Measurements from ENCODE around the gene VPS8. TPM values are rescaled to one million over a fixed set of nuclear protein-coding genes. Genes with fewer than 3 reads are reported as not detected.

VPS8 gene, protein sequence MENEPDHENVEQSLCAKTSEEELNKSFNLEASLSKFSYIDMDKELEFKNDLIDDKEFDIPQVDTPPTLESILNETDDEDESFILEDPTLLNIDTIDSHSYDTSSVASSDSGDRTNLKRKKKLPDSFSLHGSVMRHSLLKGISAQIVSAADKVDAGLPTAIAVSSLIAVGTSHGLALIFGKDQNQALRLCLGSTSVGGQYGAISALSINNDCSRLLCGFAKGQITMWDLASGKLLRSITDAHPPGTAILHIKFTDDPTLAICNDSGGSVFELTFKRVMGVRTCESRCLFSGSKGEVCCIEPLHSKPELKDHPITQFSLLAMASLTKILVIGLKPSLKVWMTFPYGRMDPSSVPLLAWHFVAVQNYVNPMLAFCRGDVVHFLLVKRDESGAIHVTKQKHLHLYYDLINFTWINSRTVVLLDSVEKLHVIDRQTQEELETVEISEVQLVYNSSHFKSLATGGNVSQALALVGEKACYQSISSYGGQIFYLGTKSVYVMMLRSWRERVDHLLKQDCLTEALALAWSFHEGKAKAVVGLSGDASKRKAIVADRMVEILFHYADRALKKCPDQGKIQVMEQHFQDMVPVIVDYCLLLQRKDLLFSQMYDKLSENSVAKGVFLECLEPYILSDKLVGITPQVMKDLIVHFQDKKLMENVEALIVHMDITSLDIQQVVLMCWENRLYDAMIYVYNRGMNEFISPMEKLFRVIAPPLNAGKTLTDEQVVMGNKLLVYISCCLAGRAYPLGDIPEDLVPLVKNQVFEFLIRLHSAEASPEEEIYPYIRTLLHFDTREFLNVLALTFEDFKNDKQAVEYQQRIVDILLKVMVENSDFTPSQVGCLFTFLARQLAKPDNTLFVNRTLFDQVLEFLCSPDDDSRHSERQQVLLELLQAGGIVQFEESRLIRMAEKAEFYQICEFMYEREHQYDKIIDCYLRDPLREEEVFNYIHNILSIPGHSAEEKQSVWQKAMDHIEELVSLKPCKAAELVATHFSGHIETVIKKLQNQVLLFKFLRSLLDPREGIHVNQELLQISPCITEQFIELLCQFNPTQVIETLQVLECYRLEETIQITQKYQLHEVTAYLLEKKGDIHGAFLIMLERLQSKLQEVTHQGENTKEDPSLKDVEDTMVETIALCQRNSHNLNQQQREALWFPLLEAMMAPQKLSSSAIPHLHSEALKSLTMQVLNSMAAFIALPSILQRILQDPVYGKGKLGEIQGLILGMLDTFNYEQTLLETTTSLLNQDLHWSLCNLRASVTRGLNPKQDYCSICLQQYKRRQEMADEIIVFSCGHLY (N-terminal part only)
- 23.1 and 25.1 TPM in 2 replicates for total RNA-seq (2014; rRNA removed; shearing (Covaris generic))
- 14.1 and 21.2 TPM in 2 replicates for polyA plus RNA-seq (2014; cell fraction: nucleus; rRNA removed)

DNA sequence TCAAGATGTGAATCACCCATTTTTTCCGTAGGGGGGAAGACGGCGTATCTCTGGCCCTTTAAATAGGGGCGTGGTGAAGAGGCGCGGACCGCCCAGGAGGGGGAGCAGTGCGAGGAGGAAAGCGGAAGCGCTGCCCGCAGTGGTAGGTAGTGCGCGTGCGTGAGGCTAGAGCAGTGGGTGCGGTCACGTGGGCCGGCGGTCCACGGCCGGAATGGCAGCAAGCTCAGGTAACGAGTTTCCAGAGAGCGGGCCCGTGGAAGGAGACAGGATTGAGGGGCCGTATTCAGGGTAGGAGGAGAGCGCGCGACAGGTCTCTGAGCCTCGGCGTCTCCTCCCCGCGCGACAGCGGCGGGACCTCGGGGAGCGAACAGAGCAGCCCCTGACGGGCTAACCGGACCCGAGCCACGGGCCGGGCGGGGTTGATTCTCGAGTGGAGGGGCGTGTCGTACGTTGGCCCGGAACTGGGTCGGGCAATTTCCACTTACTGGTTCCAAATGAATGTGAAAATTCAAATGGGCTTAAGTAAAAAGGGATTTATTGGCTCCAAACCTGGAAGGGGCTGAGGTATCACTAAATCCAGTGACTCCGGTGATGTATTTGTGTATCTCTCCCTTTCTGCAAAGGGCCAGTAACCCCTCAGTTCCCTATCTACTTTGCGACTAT lies at the start of gene VPS8:
Gene VPS8 (plus strand): TSS at position 168 of the 663 bp plus-strand sequence. CDS start 12,467 bp downstream, outside the sequence.
- DNase-seq (ENCODE audit: extremely low read depth, low read depth): peak; percentile 90

DNA sequence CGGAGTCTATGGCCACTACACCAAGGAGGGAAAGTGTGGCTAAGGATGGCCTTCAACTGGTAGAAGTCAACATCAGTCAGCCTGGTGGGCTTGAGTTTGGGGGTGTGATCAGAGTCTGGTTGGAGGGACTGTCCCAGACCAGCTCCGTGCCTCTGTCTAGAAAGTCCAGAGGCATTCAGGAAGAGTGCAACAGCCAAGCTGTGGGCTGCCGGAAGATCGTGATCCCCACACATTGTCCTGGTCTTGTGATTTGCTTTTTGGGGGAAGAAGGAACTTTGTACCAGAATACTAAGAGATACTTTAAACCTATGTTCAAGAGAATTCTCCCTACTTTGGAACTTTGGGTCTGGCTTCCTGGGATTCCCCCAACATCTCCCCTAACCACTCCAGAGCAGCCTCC lies 47.8 kb upstream of the VPS8 start:
- DNase-seq (ENCODE audit: extremely low read depth, low read depth): no peak

DNA sequence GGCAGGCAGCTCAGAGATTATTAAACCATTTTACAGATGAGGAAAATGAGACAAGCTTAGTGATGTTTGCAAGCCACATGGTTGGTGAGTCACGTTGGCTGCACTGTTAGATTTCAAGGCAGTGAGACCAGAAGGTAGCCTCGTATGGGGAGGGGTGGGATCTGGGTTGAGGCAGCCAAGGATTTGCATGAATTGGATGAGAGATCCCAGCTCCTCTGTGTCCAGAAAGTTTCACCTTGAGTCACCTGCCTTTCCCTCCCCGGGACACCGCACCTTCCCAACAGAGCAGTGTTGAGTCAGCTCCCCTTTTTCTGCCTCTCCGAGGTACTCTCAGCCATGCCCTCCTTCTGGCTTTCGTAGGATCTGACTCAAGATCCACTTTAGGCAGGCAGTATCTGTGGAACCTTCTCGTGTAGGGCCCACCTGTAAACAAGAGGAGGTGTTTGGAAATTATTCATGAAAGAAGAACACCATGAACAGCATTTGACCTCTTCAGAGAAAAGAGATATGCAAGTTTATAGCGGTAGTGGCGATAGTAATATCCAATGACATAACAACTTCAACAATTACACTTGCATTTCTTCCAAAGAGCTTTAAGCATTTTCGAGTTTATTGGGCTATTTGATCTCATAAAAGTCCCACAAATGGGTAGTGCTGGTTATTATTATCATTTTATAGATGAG lies 46.8 kb upstream of the VPS8 start:
- no peak for DNase-seq (ENCODE audit: extremely low read depth, low read depth)

DNA sequence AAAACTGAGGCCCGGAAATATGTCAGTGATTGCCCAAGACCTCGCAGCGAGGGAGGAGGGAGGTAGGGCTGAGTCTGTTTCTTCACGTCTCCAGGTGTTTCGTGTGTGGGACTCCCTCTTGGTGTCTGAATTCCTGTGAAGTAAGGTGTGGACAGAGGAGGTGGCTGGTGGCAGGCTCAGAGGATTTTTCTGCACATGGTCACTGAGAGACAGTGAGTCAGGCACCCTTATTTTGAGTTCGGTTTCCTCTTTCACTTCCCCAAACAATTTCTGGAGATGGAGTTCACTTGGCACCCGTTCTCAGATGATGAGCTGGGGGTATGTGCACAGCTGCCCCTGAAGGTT lies 46.3 kb upstream of the VPS8 start:
- no peak for DNase-seq (ENCODE audit: extremely low read depth, low read depth)

DNA sequence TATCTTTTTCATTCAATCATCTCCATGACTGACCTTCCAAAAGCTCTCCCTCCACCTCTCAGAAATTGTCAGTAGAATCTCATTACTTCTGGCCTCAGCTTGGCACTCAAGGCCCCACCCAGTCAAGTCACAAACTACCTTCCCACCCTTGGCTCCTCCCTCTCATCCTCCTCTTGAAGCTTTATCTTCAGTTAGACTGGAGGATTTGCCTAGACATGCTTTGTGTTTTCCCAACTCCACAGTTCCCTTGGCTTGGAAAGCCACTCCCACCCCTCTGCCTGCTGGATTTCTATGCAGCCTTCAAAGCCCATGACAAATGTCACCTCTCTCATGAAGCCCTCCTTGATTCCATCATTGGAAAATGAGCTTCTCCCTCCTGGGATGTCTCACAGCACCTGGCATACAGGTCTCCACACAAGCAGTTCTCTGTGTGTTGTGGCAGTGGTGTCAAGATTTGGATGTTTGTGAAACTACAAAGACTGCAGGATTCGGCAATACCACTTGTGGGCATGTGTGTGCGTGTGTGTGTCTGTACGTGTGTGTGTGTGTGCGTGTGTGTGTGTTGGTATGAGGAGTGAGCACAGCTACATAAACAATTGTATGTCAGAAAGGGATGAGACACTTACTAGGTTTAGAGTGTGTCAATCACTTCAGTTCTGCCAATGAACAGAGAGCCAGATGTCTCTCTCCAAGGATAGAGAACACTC lies 45.3 kb upstream of the VPS8 start:
- peak; percentile 67 for DNase-seq (ENCODE audit: extremely low read depth, low read depth)

DNA sequence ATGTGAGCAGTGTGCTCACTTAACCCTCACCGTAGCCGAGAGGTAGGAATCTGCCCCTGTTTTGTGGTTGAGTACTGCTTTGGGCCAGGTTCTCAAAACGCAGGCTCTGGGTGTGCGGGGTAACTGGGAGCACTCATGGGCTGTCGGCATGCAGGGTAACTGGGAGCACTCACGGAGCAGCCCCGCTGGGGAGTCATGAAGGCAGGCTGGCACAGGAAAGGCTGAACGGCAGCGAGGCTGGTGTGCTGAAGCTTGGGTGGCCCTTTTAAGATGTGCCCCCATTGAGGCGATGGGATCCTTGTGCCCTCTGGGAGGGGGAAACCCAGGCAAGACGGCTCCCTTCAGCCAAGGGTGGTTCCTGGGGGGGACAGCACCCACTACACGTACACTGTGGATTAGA lies 44.6 kb upstream of the VPS8 start:
- no peak for DNase-seq (ENCODE audit: extremely low read depth, low read depth)

DNA sequence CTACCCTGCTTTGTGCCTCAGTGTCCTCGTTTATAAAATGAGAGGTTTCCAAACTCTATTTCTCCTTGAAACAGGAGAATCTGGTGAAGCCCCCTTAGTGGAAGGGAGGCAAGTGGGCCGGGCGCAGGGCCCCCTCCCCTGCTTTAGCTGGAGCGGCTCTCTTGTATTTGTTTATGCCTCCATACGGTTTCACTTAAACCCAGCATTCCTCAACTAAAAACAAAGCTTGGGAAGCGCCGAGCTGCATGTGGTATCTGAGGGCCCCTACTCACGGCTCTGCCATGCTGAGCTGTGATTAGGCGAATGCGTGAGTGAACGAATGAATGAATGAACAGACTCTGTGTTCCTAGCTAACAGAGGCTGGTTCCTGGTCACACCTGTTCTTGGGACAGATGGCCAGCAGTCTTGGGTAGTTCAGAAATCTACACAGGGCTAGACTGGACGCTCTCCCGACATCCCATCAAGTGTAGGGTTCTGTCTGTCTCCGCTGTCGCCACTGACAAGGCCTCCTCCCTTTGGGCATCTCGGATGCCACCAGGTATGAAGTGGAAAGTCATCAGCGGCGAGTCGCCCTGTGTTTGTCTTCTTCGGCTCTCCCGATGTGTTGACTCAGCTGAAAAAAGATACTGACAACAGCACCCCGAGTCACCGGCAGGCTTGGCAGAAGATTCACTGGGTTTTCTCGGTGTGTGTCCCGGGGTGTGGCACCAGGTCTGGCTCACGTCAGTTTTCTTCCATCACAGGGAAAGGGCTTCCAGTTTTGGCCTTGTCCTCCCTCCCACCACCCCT lies 42.4 kb upstream of the VPS8 start:
- DNase-seq (ENCODE audit: extremely low read depth, low read depth): no peak

DNA sequence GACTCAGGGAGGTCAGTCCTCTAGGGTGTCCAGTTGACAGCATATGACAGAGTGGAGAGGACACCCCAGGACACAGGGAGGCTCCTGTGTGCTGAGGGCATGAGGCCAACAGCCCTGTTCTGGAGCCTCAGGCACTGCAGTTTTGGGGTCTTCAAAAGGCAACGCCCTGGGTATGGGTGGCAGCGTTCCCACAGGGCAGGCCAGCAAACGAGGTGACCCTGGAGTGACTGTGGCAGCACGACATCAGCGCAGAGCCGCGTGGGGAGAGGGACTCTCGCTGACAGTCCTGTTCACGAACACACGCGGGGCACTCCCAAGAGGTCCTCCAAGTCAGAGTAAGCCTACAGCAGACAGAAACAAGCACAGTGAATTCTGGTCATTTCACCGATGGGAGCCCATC lies 41.4 kb upstream of the VPS8 start:
- DNase-seq (ENCODE audit: extremely low read depth, low read depth): no peak

DNA sequence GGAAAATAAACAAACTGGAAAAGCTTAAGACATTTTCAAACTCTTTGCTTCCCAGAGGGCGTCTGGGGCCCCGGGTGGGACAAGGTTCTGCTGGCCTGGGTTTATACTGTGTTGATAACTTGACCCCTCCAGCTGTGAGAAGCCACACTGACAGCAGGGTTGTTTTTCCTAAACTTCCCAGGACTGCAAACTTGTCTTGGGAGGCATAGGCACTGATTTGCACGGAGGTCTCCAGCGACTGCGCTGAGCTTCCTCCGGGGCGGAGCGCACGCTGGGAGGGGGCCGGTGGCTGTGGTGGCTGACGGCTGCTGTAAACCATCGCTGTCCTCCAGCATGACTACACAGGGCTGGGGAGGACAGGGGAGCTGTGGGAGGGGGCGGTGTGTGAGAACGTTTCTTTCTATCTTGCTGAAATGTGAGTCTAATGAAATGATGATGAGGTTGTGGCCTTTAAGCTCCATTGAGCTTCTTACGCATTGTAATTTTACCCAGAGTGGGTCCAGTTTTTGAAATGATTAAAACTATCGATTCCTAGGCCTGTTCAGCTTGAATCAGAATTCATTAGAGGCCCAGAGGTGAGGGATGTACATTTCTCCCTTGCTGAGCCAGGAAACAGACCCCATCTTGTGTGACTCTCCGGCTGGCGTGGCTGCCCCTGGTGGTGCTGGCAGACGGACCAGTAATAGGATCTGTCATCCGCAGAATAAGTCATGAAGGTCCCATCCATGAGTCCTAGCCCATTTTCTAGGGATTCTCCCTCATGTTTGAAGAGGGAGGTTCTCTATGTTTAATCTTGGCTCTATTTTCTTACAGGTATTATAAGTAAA lies 40.5 kb upstream of the VPS8 start:
- no peak for DNase-seq (ENCODE audit: extremely low read depth, low read depth)

DNA sequence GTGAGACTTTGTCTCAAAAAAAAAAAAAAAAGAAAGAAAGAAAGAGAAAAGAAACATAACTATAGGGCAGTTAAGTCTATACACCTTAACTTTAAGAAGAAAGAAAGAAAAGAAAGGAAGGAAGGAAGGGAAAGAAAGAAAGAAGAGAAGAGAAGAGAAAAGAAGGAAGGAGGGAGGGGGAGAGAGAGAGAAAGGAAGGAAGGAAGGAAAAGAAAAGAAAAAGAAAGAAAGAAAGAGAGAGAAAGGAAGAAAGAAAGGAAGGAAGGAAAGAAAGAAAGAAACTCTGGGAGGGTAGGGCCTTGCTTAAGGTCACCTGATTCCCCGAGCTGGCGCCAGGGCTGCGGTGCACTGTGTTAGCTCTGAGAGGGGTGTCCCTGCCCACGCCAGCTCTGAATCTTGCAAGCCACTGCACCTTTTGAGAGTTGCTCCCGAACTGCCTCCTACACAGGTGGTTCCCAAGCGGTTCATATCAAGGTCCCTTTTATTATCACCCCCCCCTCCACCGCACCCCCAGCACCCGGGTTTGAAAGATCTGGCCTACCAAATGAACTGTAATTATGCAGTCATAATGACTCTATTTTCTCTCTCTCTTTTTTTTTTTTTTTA lies 39.2 kb upstream of the VPS8 start:
- no peak for DNase-seq (ENCODE audit: extremely low read depth, low read depth)

DNA sequence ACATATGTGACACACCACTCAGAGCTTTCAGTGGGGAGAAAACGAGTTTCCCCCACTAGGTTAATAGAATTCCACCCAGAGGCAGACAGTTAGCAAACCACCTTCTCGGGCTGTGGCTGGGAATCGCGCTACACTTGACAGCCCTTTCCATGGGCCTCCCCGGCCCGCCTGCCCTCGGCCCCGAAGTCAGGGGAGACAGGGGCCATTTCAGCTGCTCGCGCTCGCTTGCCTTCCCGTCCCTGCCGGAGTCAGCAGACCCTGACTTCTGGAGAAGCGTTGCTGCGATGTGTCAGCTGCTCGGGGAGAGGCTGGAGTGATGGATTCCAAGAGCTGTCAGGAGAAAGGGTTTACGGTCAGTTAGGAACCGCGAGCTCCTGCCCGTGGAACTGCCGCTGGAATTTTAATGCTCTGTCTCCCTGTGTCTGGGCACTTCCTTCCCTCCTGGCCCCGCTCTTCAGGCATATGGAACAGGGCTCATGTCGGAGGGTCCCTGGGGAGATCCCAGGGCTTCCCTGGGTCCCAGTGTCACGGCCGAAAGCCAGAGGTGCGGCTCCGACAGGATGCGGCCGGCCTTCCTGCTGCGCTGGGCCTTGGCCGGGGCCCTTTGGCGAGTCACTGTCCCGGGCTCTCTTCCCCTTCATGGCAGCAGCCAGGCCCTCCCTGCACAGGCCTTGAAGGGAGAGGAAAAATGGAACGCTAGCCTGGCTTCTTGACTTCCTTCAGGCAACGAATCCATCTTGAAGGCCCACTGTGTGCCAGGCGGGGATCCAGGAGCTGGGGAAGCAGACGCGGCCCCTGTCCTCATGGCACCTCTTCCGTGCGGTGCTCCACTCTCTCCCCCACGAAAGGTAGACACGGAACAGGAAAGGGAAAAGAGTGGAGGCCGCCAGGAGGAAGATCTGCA lies 38.4 kb upstream of the VPS8 start:
- DNase-seq (ENCODE audit: extremely low read depth, low read depth): no peak

DNA sequence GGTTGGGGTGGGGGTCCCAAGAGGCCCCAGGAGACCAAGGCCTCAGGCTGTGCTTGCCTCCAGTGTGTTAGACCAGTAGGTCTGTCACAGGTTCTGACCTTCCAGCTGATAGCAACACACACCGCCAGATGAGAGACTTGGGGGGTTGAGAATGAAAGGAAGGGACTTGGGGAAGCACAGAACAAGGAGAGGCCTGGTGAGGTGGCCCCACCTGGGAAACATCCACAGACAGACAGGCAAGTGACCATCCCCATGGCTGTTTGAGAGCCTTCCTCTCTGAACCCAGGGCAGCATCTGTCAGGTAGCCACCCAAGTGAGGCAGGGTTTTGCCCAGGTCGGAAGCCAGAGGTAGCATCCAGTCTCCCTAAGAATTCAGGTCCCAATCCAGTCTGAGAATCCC lies 35.0 kb upstream of the VPS8 start:
- no peak for DNase-seq (ENCODE audit: extremely low read depth, low read depth)

DNA sequence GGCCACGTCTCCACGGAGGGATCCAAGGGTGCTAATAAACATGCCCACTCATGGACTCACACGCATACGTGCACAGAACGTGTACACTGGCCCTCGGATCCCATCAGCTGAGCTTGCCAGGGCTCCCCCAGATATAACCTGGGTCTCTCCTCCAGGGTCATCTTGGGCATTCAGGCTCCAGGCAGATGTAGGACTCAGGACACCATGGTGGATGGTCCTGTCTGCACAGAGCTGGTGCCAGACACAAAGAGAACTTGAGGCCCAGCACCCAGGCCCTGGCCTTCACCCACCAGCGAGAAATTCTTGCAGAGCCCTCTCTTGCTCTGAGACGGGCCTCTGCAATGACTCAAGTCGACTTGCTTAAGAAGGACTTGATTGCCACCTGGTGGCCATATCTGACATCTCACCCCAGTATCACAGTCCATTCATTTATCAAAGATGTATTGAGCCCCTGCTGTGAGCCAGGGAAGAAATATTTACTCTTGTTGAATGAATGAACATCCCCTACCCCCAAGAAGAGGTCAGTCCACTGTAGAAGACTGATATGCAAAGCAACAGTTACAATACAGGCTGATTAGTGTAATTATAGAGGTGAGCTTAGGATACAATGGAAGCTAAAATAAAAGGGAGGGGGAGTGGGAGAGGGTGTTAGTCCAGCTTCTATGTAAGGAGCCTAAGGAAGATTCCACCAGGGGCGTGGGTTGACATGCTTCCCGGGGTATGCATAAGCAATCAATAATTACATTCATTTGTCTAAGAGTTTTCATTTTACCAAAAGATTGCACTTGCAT lies 34.2 kb upstream of the VPS8 start:
- peak; percentile 82 for DNase-seq (ENCODE audit: extremely low read depth, low read depth)

DNA sequence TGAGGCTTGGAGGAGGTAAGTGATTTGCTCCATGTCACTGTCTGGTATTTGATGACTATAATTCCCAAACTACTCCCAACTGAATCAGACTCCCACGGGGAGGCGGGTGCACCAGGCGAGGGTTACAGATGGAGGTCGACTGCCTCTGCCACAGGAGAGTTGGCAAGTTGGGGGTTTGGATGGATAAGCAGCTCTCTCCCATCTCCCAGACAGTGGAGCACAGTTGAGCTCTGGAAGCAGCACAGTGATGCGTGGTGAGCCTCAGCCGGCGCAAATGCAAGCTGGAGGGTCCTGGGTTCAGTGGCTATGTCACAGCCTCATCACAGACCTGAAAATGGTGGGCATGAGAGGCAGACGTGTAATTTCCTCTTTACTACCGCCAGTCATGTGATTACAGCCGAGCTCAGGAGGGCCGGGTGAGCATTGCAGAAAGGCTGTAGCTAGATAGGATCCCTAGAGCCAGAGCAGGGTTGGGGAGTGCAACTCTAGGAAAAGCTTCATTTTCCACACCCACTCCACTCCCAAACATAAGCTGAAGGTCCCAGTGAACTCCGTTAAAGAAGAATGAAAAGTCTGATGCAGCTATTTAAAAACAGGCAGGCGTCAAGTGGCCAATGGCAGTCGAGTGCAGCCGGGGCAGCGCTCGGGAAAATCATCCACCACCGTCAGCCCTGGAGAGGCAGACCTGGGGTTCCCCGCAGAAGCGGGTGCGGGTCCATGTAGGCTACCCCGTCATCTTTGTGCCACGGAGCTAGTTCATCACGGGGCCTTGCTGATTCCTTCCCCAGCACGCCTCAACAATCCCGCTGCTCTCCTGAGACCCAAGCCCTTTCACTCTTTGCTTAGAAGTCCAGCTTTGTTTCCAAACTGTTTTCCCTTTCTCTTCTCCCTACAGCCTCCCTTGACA lies 33.3 kb upstream of the VPS8 start:
- no peak for DNase-seq (ENCODE audit: extremely low read depth, low read depth)

Measured in NCI-H460 (cell line).